Epidermal melanocyte (primary cell): ENCODE measurements around the gene CCR9.

ENCODE experiments used
- DNase-seq: peaks from one replicate; pipeline ENCODE4 v3.0.0; 2011; ENCODE audit warnings: low spot score; ENCODE audit not compliant: insufficient read length

Gene CCR9

DNA sequence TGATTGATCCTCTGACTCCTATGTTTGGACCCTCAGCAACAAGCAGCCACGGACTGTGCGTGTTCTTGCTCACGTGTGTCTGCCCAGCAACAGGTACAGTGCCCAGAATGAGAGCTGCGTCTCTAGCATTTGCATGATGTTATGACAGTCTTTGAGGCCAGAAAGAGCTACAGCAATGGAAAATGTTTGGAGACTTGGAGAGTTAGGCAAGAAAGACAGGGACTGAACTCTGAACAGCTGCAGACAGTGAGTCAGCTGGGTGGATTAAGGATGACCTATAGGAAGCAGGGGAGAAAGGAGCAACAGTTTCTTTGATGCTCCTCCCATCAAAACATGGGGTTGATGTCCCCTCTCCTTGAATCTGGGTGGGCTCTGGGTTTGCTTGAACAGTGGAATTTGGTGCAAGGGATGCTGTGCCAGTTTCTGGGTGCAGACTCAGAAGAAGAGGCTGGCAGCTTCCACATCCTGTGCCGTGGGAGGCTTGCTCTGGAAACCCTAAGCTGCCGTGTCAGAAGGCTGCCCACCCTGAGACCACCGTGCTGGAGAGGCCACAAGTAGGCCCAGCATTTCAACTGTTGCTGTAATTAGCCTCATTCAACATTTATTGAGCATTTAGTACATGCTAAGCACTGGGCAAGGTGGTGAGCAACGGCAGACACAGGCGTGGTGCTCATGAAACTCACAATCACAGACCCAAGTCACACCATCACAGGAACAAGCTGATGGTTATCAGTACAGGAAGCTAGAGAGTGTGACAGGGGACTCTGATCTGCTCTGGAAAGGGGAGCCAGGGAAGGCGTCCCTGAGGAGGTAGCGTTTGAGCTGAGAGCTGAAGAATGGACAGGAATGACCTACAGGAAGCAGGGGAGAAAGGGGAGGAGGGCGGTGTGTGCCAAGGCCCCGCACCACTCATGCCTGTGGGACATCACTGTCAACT lies 21.7 kb downstream of the CCR9 start:
- no peak for DNase-seq

GRCh38 chr3:45908761-45909160 lies 22.4 kb downstream of the CCR9 start:
- DNase-seq: no peak

- DNase-seq: no peak
Measured at GRCh38 chr3:45909542-45909941, 23.2 kb downstream of the CCR9 start.

DNA sequence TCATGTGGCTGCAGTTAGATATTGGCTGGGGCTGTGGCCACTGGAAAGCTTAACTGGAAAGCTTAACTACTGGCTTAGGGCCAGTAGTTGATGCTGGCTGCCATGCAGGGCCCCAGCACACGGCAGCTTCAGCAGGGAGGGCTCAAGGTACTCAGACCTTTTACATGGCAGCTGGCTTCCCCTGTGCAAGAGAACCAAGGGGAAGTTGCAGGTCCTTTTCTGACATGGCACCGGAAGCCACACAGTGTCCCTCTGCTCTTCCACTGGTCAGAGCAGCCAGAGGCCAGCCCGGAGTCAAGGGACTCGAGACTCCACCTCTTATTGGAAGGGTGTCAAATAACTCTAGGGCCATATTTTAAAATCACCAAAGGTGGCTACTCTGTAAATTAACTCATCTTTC lies 24.5 kb downstream of the CCR9 start:
- DNase-seq: no peak

- DNase-seq: no peak
Measured at GRCh38 chr3:45911511-45912226, 25.3 kb downstream of the CCR9 start.

DNA sequence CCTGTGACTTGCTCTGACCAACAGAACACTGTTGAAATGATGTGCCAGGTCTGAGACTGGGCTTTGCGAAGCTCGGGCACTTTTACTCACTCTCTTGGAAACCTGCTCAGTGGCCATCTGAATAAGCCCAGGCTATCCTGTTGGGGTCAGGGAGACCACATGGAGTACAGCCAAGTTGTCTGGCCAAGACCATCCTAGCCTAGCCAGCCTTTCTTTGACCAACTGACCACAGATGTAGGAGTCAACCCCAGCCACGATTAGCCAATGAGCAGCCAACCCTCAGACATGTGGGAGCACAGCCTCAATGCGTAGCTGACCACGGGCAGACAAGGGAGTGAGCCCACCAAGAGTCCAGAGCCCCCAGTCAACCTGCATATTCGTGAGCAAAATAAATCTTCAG lies 26.1 kb downstream of the CCR9 start:
- no peak for DNase-seq

- no peak for DNase-seq
Measured at GRCh38 chr3:45914362-45915058, 28.2 kb downstream of the CCR9 start.

DNA sequence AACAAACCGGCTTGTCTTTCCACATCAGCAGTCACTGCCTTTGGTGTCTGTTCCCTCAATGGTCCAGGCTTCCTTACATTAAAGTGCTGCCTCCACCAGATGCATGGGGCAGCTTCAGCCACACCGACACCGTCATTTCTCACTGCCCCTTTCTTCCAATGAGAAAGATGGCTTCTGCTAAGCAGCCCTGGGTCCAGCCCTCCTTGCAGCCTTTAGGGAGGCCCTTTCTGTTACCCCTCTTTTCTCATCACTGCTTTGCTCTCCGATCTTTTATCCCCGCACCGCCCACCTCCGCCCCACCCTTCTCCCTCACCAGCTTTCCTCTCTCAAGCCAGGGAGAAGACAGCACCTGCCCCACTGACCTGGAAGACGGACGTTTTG lies 28.7 kb downstream of the CCR9 start:
- DNase-seq: no peak

DNA sequence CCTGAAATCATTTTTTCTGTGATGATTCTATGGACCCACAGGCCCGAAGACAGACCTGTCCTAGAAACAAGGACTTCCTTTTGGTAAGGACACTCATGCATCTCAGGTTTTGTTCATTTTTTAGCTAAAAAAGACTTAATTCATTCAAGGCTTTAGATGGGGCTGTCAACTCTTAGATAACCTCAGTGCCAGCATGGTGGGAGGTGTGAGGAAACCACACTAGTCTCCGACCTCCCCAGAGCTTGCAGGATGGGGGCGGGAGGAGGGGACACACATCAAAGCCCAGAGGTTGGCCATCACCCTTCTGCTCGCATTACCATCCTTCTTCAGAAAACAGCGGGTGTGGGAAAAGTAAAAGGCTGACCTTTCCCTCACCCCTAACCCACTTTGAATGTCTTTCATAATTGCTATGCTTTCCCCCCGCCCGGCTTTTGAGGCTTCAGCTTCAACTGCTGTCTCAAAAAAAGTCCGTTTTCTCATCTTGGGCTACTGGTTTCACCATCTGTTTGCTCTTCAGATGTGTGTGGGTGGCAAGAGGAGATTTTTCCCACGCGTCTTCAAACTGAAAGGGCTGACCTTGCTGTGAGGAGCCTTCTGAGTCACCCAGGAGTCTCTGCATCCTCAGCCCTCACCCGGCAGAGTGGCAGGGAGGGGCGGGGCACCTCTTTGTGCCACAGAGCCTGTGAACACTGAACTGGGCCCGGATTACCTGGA lies 29.3 kb downstream of the CCR9 start:
- no peak for DNase-seq

- no peak for DNase-seq
Measured at GRCh38 chr3:45917146-45917898, 31.0 kb downstream of the CCR9 start.

GRCh38 chr3:45921158-45922038 lies 35.1 kb downstream of the CCR9 start:
- no peak for DNase-seq

GRCh38 chr3:45922039-45922326 lies 35.6 kb downstream of the CCR9 start:
- DNase-seq: no peak

GRCh38 chr3:45922950-45923590 lies 36.7 kb downstream of the CCR9 start:
- no peak for DNase-seq

GRCh38 chr3:45923755-45924154 lies 37.4 kb downstream of the CCR9 start:
- no peak for DNase-seq

DNA sequence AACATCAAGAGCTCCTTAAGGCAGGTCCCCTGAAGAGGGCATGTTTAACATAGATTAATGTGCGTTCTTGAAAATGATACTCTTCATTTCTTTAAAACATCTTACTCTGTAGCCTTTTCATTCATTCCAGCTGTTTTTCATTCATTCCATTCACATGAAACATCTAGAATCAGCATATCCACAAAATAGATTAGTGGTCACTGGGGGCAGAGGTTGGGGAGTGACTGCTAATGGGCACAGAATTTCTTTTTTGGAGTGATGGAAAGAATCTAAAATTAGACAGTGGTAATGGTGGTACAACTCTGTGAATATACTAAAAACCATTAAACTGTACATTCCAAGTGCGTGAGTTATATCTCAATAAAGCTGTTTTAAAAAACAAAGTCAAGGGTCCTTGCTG lies 41.5 kb downstream of the CCR9 start:
- DNase-seq: no peak

DNA sequence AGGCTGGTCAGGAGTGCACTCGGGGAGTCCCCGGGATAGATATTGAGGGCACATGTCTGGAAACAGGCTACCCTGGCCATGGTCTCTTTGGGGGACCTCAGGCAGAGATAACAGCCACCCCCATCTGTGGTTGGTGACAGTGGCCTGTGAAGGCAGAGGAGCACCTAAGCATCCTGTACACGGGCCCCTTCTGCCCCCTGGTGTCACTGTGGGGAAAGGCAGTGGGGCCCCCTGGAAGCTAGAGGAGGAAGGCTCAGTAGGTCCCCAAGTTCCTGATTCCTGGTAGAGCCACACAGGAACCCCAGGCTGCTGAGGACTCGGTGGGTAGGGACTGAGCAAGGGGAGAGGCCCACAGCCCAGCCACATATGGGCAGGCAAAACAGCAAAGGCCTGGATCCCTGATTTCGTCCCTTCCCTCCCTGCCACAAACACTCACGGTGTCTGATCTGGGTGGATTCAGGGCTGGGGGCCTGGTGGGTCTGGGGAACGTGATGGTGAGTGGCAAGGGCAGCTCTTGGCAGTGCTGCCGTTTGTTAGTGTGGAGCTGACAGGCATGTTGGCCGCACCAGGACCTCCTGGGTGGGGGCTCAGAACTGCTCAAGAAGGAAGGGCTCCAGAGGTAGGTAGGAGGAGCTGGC lies 42.8 kb downstream of the CCR9 start:
- no peak for DNase-seq

DNA sequence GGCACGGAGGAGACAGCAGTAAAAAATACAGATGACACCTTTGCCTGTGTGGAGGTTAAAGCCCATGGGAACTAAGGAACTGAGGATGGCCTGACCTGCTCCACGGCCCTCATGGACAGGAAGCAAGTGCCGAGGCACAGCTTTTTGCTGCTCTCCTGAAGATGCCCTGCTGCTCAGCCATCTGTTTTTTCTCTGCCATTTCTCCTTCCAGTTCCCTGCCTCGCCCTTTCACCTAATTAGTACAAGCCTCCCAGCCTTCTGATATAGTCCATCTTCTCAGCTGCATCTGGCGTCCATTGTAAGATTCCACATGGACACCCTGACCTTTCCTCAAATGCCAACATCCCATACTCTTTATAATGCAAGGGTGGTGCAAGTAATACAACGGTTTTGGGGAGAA lies 45.2 kb downstream of the CCR9 start:
- no peak for DNase-seq

DNA sequence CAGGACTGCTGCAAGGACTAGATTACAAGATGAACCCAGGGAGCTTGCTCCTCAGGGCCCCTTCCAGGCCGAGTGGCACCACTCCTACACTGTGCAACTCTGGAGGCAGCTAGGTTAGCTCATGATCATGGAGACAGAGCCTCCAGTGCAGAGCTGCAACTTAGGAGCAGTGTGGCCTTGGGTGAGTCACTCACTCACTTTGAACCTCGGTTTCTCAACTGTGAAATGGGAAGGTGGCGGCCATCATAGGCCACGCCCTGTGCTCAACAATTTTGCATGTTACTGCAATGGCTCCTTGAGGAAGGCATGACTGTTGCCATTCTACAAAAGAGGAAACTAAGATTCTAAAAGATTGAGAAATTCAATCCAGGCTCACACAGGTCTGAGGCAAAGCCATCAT lies 45.8 kb downstream of the CCR9 start:
- no peak for DNase-seq

DNA sequence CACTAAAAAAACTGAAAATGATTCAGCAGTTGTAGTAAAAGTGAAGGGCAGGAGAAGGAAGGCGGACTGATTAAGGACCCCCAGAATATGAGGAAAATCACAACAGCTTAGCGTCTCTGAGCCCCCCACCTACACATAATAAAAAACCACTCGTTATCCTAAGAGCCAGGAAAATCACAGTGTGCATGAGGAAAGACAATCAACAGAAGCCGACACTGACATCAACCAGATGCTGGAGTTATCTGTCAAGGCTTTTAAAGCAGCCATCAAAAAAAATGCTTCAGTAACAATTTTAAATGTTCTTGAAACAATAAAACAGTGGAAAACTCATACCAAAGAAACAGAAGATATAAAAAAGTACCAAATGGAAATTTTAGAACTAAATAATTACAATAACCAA lies 47.2 kb downstream of the CCR9 start:
- no peak for DNase-seq
